A549 (cell line): ENCODE measurements around the gene PACS1.

Experiments used
- CBX2 ChIP-seq: fragments of 200-600 bp; sonication (generic); IDR thresholded peaks from 2 replicates; pipeline ENCODE4 v1.6.1; 2016; ENCODE audit warnings: low read depth, mild to moderate bottlenecking, borderline replicate concordance
- CHD4 ChIP-seq: fragments of 200-600 bp; sonication (generic); IDR thresholded peaks from 2 replicates; pipeline ENCODE4 v1.6.1; 2016; ENCODE audit warnings: antibody characterized with exemption, mild to moderate bottlenecking, borderline replicate concordance
- CTCF ChIP-seq: fragments of >200 bp; sonication (Bioruptor Twin); formaldehyde crosslinking; IDR thresholded peaks from 3 replicates; pipeline ENCODE4 v1.5.1; 2016
- EHF ChIP-seq: fragments of 250-450 bp; sonication (Bioruptor Pico); IDR thresholded peaks from 2 replicates; pipeline ENCODE4 v1.5.0; 2020; ENCODE audit warnings: mild to moderate bottlenecking
- EP300 ChIP-seq, 2 experiments: fragments of >200 bp; sonication (Bioruptor Twin); formaldehyde crosslinking; IDR thresholded peaks; 2 replicates in 1 of 2; 3 replicates in 1 of 2; pipeline ENCODE4 v1.6.1; 2016 to 2017
- JUN ChIP-seq, 2 experiments: fragments of >200 bp; sonication (Bioruptor Twin); formaldehyde crosslinking; IDR thresholded peaks; 2 replicates in 1 of 2; 3 replicates in 1 of 2; pipeline ENCODE4 v1.6.1; 2016 to 2017
- KDM1A ChIP-seq: fragments of 200-600 bp; sonication (generic); IDR thresholded peaks from 2 replicates; pipeline ENCODE4 v1.6.1; 2016; ENCODE audit warnings: low read depth, mild to moderate bottlenecking
- POLR2A ChIP-seq: IDR thresholded peaks from 2 replicates; pipeline ENCODE4 v1.6.1; 2012; ENCODE audit warnings: mild to moderate bottlenecking, low read length
- RCOR1 ChIP-seq: fragments of 150-350 bp; IDR thresholded peaks from 2 replicates; pipeline ENCODE4 v1.6.1; 2014; ENCODE audit warnings: antibody characterized with exemption, low read length, low read depth
- SREBF2 ChIP-seq: fragments of 450-650 bp; IDR thresholded peaks from 2 replicates; pipeline ENCODE4 v1.6.1; 2014; ENCODE audit warnings: mild to moderate bottlenecking, moderate library complexity
- ZSCAN20 ChIP-seq: fragments of 250-450 bp; sonication (Bioruptor Pico); IDR thresholded peaks from 2 replicates; pipeline ENCODE4 v1.8.0; 2022; ENCODE audit warnings: mild to moderate bottlenecking, moderate library complexity
- TF ChIP-seq, protein P1 (sequence below): fragments of 450-650 bp; IDR thresholded peaks from 2 replicates; pipeline ENCODE4 v1.6.1; 2014; ENCODE audit warnings: antibody characterized with exemption
- TF ChIP-seq, protein P2 (sequence below): IDR thresholded peaks from 2 replicates; pipeline ENCODE4 v1.6.1; 2012

DNA sequence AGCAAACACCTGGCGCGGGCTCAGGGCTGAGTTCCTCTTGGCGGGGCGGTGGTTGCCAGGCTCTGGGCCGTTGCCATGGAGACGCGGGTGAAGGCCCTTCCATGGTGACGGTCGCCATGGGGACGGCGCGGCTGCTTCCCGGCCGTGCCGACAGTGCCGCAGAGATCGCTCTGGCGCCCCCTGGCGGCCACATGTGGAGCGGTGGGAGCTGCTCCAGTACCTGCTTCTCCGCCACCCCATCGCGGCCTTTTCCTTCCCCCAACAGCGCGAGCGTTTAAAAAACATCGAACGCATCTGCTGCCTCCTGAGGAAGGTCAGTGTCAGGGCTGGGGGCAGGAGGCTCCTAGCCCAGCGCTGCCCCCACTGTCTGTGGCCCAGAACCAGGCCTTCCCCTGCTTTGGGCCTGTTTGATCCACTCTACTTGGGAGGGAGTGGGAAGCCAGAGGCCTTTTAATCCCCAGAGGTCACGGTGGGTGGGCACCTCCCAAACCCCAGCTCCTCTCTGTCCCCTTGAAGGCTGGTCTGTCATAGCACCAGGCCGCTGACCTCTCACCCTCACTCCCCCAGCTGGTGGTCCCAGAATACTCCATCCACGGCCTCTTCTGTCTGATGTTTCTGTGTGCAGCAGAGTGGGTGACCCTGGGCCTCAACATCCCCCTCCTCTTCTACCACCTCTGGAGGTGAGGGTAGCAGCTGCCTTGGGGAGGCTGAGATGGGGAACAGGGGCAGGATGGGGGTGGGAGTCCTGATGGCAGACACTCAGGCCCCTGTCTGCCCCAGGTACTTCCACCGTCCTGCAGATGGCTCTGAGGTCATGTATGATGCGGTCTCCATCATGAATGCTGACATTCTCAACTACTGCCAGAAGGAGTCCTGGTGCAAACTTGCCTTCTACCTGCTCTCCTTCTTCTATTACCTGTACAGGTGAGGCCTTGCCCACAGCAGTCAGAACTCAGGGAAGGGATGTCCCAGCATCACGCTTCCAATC lies 212.7 kb downstream of the PACS1 start:
- TF ChIP-seq CTCF (peak; percentile 90), EHF (CRISPR knock-in tag) (no peak), KDM1A (no peak), SREBF2 (no peak), CBX2 (no peak), RCOR1 (no peak), CHD4 (no peak), POLR2A (no peak), JUN (IDR thresholded peaks at IDR 0.05) (peak in 1 of 2 experiments; percentile 35; a peak in 2 of 5 replicates), EP300 (IDR thresholded peaks at IDR 0.05) (no peak), ZSCAN20 (CRISPR knock-in tag) (no peak)
- TF ChIP-seq, protein P1, sequence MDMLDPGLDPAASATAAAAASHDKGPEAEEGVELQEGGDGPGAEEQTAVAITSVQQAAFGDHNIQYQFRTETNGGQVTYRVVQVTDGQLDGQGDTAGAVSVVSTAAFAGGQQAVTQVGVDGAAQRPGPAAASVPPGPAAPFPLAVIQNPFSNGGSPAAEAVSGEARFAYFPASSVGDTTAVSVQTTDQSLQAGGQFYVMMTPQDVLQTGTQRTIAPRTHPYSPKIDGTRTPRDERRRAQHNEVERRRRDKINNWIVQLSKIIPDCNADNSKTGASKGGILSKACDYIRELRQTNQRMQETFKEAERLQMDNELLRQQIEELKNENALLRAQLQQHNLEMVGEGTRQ = no peak
- TF ChIP-seq, protein P2, sequence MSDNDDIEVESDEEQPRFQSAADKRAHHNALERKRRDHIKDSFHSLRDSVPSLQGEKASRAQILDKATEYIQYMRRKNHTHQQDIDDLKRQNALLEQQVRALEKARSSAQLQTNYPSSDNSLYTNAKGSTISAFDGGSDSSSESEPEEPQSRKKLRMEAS = peak; percentile 63
